Activated B cell treated with CpG ODN at 0.5 μM for 24 hours (primary cell): ENCODE measurements around the gene MX1. TPM values are rescaled to one million over a fixed set of nuclear protein-coding genes. Genes with fewer than 3 reads are reported as not detected.

Experiments used
- ATAC-seq: fragments of 200-7000 bp; cut with Tn5 transposase; one replicate; pipeline ENCODE4 v1.10.0; 2021; ENCODE audit warnings: low read depth, mild to moderate bottlenecking, moderate library complexity
- CTCF ChIA-PET: fragments of 350-600 bp; sonication (Branson Sonifier 250); formaldehyde crosslinking; loops from one replicate; lab custom pipeline; 2021; ENCODE audit warnings: antibody characterized with exemption; lab: Charles Lee
- POLR2A ChIA-PET: fragments of 350-600 bp; sonication (Branson Sonifier 250); formaldehyde crosslinking; loops from one replicate; lab custom pipeline; 2021; ENCODE audit warnings: antibody characterized with exemption; lab: Charles Lee
- DNase-seq: peaks from one replicate; pipeline ENCODE4 v3.0.0; 2022
- H3K27ac Mint-ChIP-seq: one replicate; pipeline ENCODE4 v1.8.0; 2020; ENCODE audit warnings: mixed read lengths
- H3K27me3 Mint-ChIP-seq: one replicate; pipeline ENCODE4 v1.8.0; 2021; ENCODE audit warnings: mixed read lengths
- H3K36me3 Mint-ChIP-seq: one replicate; pipeline ENCODE4 v1.8.0; 2021; ENCODE audit warnings: low read depth, mixed read lengths
- H3K4me1 Mint-ChIP-seq: one replicate; pipeline ENCODE4 v1.8.0; 2021; ENCODE audit warnings: mixed read lengths
- H3K4me3 Mint-ChIP-seq: one replicate; pipeline ENCODE4 v1.8.0; 2020; ENCODE audit warnings: mild to moderate bottlenecking, mixed read lengths
- H3K9me3 Mint-ChIP-seq: one replicate; pipeline ENCODE4 v1.8.0; 2020; ENCODE audit warnings: mixed read lengths
- intact Hi-C: fragments of 100-400 bp; cut with micrococcal nuclease; formaldehyde crosslinking; loops from one replicate; pipeline ENCODE4 v1.15.1; 2024
- total RNA-seq: library from RNA; stranded (reverse); gene quantifications from 2 replicates; pipeline ENCODE4 v1.2.3, GENCODE V29; 2022
- TF ChIP-seq, protein P1 (sequence below): fragments of 200-600 bp; IDR thresholded peaks from one replicate; pipeline ENCODE4 v1.8.0; 2022; ENCODE audit warnings: antibody characterized with exemption, mild to moderate bottlenecking

MX1 gene
- total RNA-seq, 1 donor from 2014 or later, result 64.2 TPM

DNA sequence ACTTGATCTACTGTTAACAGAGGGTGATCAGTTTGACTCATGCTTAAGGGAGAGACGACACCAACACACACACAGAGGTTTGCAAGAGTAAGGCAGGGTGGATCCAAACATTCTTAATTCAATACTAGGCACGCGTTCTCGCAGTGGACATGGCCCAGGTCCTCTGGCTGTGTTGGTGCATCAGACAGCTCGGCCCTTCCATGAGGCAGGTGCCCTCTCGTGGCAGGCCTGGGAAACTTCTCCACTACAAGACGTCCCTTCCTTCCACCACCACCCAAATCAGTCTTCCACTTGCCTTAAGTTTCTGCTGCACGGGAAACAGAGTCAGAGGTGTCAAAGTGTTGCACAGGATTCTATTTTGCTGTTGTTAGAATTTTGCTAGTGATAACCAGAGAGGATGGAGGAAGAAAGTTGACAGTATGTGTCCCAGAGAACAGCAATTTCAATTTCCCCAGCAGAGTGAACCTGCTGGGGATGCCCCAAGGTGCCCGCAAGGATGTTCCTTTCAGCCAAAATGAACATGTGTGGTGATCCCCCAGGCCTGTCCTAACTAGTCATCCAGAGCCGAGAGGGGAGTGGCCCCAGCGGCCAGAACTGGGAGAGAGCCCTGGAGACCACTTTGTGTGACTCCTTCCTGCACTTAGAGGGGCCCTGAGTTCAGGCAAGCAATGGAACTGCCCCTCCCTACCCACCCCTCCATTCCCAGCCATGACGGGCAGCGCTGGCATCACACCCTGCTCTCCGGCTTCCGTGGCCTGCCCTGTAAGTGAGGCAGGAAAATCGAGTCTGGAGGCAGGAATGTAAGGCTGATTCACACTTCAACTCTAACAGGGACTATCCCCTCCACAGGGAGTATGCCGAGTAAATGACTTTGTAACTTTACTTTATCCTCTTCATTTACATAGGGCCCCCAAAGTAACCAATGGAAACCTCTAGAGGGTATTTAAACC, 34.8 kb downstream of the MX1 start:
- H3K36me3 Mint-ChIP-seq, result peaks cover 44% of the 10 kb centered on the region
- peaks cover 21% of the 10 kb centered on the region for H3K4me1 Mint-ChIP-seq
- CTCF ChIA-PET, result interaction anchor here (0.8 to 6.8 kb wide), 7 partner anchors 11 to 340 kb away, joined by 3 to 165 read pairs (median 3); no protein-coding TSS in a partner anchor
- TF ChIP-seq, protein P1, sequence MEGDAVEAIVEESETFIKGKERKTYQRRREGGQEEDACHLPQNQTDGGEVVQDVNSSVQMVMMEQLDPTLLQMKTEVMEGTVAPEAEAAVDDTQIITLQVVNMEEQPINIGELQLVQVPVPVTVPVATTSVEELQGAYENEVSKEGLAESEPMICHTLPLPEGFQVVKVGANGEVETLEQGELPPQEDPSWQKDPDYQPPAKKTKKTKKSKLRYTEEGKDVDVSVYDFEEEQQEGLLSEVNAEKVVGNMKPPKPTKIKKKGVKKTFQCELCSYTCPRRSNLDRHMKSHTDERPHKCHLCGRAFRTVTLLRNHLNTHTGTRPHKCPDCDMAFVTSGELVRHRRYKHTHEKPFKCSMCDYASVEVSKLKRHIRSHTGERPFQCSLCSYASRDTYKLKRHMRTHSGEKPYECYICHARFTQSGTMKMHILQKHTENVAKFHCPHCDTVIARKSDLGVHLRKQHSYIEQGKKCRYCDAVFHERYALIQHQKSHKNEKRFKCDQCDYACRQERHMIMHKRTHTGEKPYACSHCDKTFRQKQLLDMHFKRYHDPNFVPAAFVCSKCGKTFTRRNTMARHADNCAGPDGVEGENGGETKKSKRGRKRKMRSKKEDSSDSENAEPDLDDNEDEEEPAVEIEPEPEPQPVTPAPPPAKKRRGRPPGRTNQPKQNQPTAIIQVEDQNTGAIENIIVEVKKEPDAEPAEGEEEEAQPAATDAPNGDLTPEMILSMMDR, result peak; percentile 39
- intact Hi-C loops, result loop anchor here (1.0 kb wide), 4 partner anchors 92 to 340 kb away; no protein-coding TSS in a partner anchor
- no peak overlapping the region for H3K4me3 Mint-ChIP-seq
- H3K27ac Mint-ChIP-seq, result peak overlapping the region; percentile 0
- peak; percentile 80 for ATAC-seq
- H3K9me3 Mint-ChIP-seq, result peaks cover 5% of the 10 kb centered on the region
- no peaks in the 10 kb centered on the region for H3K27me3 Mint-ChIP-seq
- POLR2A ChIA-PET, result interaction anchor here (1.0 kb wide), 2 partner anchors 98 to 178 kb away, joined by 4 to 7 read pairs; partner anchors contain the start of gene MX2
- DNase-seq, result peak; percentile 39

DNA sequence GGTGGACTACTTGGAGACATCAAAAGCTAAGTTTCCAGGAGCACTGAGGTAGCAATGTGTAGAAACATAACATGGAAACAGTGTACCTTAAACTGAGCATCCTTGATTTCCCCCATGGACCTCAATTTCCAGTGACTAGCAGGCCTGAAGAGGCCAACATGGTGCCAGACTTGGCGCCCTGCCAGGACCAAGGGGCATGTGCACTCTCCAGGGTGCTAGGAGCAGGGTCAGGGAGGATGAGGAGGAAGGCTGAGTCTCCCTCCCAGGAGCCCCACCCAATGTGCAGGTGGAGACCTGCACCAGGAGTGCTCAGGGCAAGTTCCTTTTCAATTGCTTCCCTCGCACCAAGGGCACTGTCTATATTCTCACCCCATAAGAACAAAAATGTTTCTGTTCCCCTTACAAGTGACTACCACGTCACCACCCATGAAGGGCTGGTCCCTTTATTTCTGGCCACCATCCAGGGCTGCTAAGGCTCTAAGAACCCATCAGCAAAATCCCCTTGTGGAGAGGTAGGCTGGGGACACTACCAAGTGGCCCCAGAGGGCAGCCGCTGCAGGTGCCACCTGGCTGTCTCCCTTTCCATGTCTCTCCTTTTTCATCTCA, 39.2 kb downstream of the MX1 start:
- DNase-seq (no peak), ATAC-seq (no peak)
- intact Hi-C loops, result no loop called here
- peaks cover 20% of the 10 kb centered on the region for H3K27me3 Mint-ChIP-seq
- peaks cover 20% of the 10 kb centered on the region for H3K4me1 Mint-ChIP-seq
- peaks cover 5% of the 10 kb centered on the region for H3K9me3 Mint-ChIP-seq
- peaks cover 3% of the 10 kb centered on the region for H3K36me3 Mint-ChIP-seq
- no peak overlapping the region for H3K4me3 Mint-ChIP-seq
- TF ChIP-seq, protein P1, result no peak
- CTCF ChIA-PET, result interaction anchor here (2.1 kb wide), 1 partner anchor 182 kb away, joined by 8 read pairs; no protein-coding TSS in a partner anchor
- POLR2A ChIA-PET, result no interaction called here
- no peak overlapping the region for H3K27ac Mint-ChIP-seq

DNA sequence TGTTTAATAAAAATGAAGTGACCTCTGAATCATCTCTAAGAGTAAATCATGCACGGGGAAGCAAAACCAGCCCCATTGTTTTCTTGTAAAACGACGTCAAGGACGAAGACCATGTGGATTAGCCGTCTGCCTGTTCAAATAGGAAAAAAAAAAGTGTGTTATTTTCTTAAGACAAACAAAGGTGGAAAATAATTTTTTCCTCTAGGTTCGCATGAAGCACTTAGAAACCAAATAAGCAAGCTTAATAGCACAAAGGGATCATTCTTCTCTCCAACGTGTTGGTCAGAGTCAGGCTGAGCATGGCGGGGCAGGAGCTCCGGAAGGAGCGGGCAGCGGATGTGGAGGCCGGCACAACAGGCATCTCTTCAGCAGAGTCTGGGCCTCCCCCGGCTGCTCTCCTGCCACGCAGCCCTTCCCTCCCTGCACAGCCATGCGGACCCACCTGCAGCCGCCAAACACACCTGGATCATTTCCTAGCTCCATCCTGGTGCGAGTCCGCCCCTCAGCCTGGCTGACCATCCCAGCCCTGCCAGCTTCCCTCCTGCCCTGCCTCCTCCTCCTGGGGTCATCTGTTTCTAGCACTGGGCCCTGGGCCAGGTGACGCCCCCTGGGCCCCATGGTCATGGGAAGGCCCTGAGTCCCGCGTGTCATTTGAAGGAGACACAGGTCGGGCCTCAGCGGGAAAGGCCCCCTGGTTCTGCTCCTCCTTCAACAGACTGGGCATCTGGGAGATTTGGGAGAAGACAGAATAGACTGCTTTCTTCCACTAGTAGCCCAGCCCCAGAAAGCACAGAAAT, 40.2 kb downstream of the MX1 start:
- TF ChIP-seq, protein P1, result no peak

DNA sequence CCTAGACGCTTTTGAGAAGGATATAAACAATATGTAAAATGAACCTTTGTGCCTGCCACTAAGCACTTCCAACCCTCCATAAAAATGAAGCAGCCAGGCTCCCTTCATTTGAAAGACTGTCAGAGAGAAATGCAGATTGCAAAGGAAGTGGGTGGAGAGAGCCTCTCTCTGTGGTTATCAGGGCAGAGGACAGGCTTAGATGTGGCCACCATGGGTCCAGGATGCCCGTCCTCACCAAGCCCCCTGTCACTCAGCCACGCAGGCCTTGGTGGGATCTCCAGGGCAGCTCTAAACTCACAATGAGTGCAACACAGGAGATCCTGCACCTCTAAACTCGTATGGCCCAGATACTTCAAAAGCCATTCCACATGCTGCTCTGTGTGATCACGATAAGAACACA, 44.0 kb downstream of the MX1 start:
- peaks cover 25% of the 10 kb centered on the region for H3K27me3 Mint-ChIP-seq
- CTCF ChIA-PET, result no interaction called here
- no peaks in the 10 kb centered on the region for H3K4me1 Mint-ChIP-seq
- no peak for DNase-seq
- intact Hi-C loops, result no loop called here
- no peak overlapping the region for H3K27ac Mint-ChIP-seq
- H3K4me3 Mint-ChIP-seq, result no peak overlapping the region
- POLR2A ChIA-PET, result no interaction called here
- H3K9me3 Mint-ChIP-seq, result no peaks in the 10 kb centered on the region
- ATAC-seq, result no peak
- H3K36me3 Mint-ChIP-seq, result no peaks in the 10 kb centered on the region
- TF ChIP-seq, protein P1, result no peak

More for the DNA sequence above, 40.2 kb downstream of the MX1 start:
- Mint-ChIP-seq H3K4me1 (peaks cover 13% of the 10 kb centered on the region), H3K27ac (no peak overlapping the region), H3K27me3 (peaks cover 20% of the 10 kb centered on the region), H3K9me3 (peaks cover 5% of the 10 kb centered on the region), H3K36me3 (no peaks in the 10 kb centered on the region), H3K4me3 (no peak overlapping the region)
- ChIA-PET POLR2A (no interaction called here), CTCF (interaction anchor here (2.1 kb wide), 1 partner anchor 183 kb away, joined by 8 read pairs; no protein-coding TSS in a partner anchor)
- ATAC-seq (no peak), DNase-seq (no peak)
- intact Hi-C loops, result no loop called here
